ENCODE data around the gene KIF26B. TPM values are rescaled to one million over a fixed set of nuclear protein-coding genes. Genes with fewer than 3 reads are reported as not detected.

KIF26B gene
- total RNA-seq, 1 donor from 2014 or later = 8.8 TPM

- no peak for DNase-seq (ENCODE audit: extremely low spot score, unreplicated experiment)
- peaks cover 2% of the 10 kb centered on the region for H3K4me1 Mint-ChIP-seq (ENCODE audit: unreplicated experiment)
- no peaks in the 10 kb centered on the region for H3K9me3 Mint-ChIP-seq (ENCODE audit: unreplicated experiment)
- H3K36me3 Mint-ChIP-seq (ENCODE audit: unreplicated experiment) = peaks cover 2% of the 10 kb centered on the region
- no peak for TF ChIP-seq CTCF (IDR thresholded peaks at IDR 0.05)
- H3K27ac Mint-ChIP-seq (ENCODE audit: unreplicated experiment) = no peak overlapping the region
- H3K4me3 Mint-ChIP-seq (ENCODE audit: unreplicated experiment) = no peak overlapping the region
- H3K27me3 Mint-ChIP-seq (ENCODE audit: unreplicated experiment) = no peaks in the 10 kb centered on the region
These were observed 207.2 kb downstream of the KIF26B start for GRCh38 chr1:245361951-245362350.

GRCh38 chr1:245363461-245364200 is 208.8 kb downstream of the KIF26B start:
- Mint-ChIP-seq H3K27me3 (ENCODE audit: unreplicated experiment) (no peaks in the 10 kb centered on the region), H3K9me3 (ENCODE audit: unreplicated experiment) (no peaks in the 10 kb centered on the region), H3K27ac (ENCODE audit: unreplicated experiment) (no peak overlapping the region), H3K4me1 (ENCODE audit: unreplicated experiment) (peaks cover 2% of the 10 kb centered on the region), H3K36me3 (ENCODE audit: unreplicated experiment) (peaks cover 4% of the 10 kb centered on the region), H3K4me3 (ENCODE audit: unreplicated experiment) (no peak overlapping the region)
- TF ChIP-seq CTCF (IDR thresholded peaks at IDR 0.05) = peak; percentile 17
- DNase-seq (ENCODE audit: extremely low spot score, unreplicated experiment) = no peak

DNA sequence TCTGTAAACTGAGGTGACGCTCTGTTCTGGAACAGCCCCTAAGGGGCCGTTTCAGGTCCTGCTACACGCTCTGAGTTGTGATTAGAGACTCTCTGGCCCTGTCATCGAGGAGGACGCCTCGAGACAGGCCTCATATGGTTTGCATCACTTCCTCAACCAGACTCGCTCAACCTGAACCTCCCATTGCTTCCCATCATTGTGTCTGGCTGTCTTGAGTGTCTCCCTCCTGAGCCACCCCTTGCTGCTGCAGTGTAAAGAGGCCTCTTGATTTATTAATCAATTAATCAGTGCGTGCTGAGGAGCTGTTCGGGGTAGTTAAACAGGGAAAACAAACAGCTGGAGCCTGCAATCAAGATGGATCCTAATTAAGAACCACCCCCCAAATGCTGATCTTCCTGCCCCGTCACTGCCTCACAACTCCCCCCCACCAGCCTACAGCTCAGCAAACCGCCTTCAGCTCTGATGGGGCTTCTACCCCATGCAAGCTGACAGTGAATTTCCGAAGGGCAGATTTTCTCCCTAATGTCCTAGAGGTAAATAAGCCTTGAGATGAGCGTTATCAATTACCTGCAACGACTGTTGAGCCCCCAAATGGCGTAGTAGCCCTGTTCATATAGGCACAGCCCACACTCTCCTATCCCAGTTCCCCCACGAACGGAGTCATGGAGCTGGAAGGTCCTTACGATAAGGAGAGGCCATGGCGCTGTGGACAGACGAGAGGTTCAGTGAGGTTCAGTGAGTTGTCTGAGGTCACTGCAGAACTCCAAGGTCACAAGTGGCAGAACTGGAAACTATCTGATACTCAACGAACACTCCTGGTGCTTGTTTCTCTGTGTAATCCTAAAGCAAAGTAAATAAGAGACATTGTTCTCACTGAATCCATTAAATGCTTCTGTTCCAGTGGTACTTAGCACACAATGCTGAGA is 210.6 kb downstream of the KIF26B start:
- H3K4me1 Mint-ChIP-seq (ENCODE audit: unreplicated experiment) = peaks cover 2% of the 10 kb centered on the region
- H3K27me3 Mint-ChIP-seq (ENCODE audit: unreplicated experiment) = no peaks in the 10 kb centered on the region
- no peak for TF ChIP-seq CTCF (IDR thresholded peaks at IDR 0.05)
- H3K36me3 Mint-ChIP-seq (ENCODE audit: unreplicated experiment) = peaks cover 4% of the 10 kb centered on the region
- DNase-seq (ENCODE audit: extremely low spot score, unreplicated experiment) = no peak
- H3K9me3 Mint-ChIP-seq (ENCODE audit: unreplicated experiment) = no peaks in the 10 kb centered on the region
- no peak overlapping the region for H3K4me3 Mint-ChIP-seq (ENCODE audit: unreplicated experiment)
- H3K27ac Mint-ChIP-seq (ENCODE audit: unreplicated experiment) = no peak overlapping the region

DNA sequence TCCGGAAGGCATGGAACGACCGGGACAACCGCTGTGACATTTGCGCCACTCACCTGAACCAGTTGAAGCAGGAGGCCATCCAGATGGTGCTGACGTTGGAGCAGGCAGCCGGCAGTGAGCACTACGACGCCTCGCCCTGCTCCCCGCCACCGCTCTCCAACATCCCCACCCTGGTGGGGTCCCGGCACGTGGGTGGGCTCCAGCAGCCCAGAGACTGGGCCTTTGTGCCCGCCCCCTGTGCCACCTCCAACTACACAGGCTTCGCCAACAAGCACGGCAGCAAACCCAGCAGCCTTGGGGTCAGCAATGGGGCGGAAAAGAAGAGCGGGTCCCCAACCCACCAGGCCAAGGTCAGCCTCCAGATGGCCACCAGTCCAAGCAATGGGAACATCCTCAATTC is 212.1 kb downstream of the KIF26B start:
- no peaks in the 10 kb centered on the region for H3K27me3 Mint-ChIP-seq (ENCODE audit: unreplicated experiment)
- DNase-seq (ENCODE audit: extremely low spot score, unreplicated experiment) = no peak

More for the DNA sequence above, 212.1 kb downstream of the KIF26B start:
- Mint-ChIP-seq H3K27ac (ENCODE audit: unreplicated experiment) (no peak overlapping the region), H3K9me3 (ENCODE audit: unreplicated experiment) (no peaks in the 10 kb centered on the region), H3K4me3 (ENCODE audit: unreplicated experiment) (no peak overlapping the region), H3K36me3 (ENCODE audit: unreplicated experiment) (peaks cover 4% of the 10 kb centered on the region), H3K4me1 (ENCODE audit: unreplicated experiment) (peaks cover 2% of the 10 kb centered on the region)
- TF ChIP-seq CTCF (IDR thresholded peaks at IDR 0.05) = no peak

All from osteocyte (in vitro differentiated cells).